ENCODE measurements around the gene RUFY3.
A peak's percentile ranks its signal among the peaks of the same experiment; 100 is the strongest.

RUFY3 gene

GRCh38 chr4:70705183-70706043 lies 16.4 kb upstream of the RUFY3 start:
- CTCF ChIA-PET = interaction anchor here (1.2 kb wide), 1 partner anchor 17 kb away, joined by 3 read pairs; the partner anchor contains the start of gene RUFY3
- POLR2A ChIA-PET (ENCODE audit: low non-redundant PET) = interaction anchor here (1.2 kb wide), 1 partner anchor 16 kb away, joined by 3 read pairs; no protein-coding TSS in a partner anchor
- TF ChIP-seq CTCF (conservative IDR thresholded peaks at IDR 0.05; ENCODE audit: low read depth) = no peak
- H3K27ac ChIP-seq = peak overlapping the region; percentile 97
- peak; percentile 65 for DNase-seq (ENCODE audit: low spot score)

- POLR2A ChIA-PET (ENCODE audit: low non-redundant PET) = interaction anchor here (0.6 to 1.2 kb wide), 2 partner anchors 15 to 17 kb away, joined by 3 read pairs; no protein-coding TSS in a partner anchor
- peak overlapping the region; percentile 97 for H3K27ac ChIP-seq
- CTCF ChIA-PET = interaction anchor here (0.6 kb wide), 1 partner anchor 305 kb away, joined by 3 read pairs; no protein-coding TSS in a partner anchor
- TF ChIP-seq CTCF (conservative IDR thresholded peaks at IDR 0.05; ENCODE audit: low read depth) = no peak
- peak; percentile 8 for DNase-seq (ENCODE audit: low spot score)
Observed at GRCh38 chr4:70706044-70706461, 15.7 kb upstream of the RUFY3 start.

- ChIA-PET POLR2A (ENCODE audit: low non-redundant PET) (interaction anchor here (0.6 to 1.2 kb wide), 2 partner anchors 16 to 17 kb away, joined by 3 read pairs; no protein-coding TSS in a partner anchor), CTCF (interaction anchor here (0.6 kb wide), 1 partner anchor 305 kb away, joined by 3 read pairs; no protein-coding TSS in a partner anchor)
- no peak for DNase-seq (ENCODE audit: low spot score)
- H3K27ac ChIP-seq = no peak overlapping the region
- TF ChIP-seq CTCF (conservative IDR thresholded peaks at IDR 0.05; ENCODE audit: low read depth) = no peak
Observed at GRCh38 chr4:70706516-70706915, 15.2 kb upstream of the RUFY3 start.

GRCh38 chr4:70709611-70710205 lies 12.1 kb upstream of the RUFY3 start:
- H3K27ac ChIP-seq = no peak overlapping the region
- ChIA-PET CTCF (no interaction called here), POLR2A (ENCODE audit: low non-redundant PET) (no interaction called here)
- no peak for TF ChIP-seq CTCF (conservative IDR thresholded peaks at IDR 0.05; ENCODE audit: low read depth)
- no peak for DNase-seq (ENCODE audit: low spot score)

- CTCF ChIA-PET = no interaction called here
- DNase-seq (ENCODE audit: low spot score) = no peak
- no peak overlapping the region for H3K27ac ChIP-seq
- TF ChIP-seq CTCF (conservative IDR thresholded peaks at IDR 0.05; ENCODE audit: low read depth) = no peak
- POLR2A ChIA-PET (ENCODE audit: low non-redundant PET) = no interaction called here
Observed at GRCh38 chr4:70711599-70711998, 10.2 kb upstream of the RUFY3 start.

GRCh38 chr4:70712150-70712549 lies 9.6 kb upstream of the RUFY3 start:
- CTCF ChIA-PET = no interaction called here
- DNase-seq (ENCODE audit: low spot score) = no peak
- POLR2A ChIA-PET (ENCODE audit: low non-redundant PET) = no interaction called here
- TF ChIP-seq CTCF (conservative IDR thresholded peaks at IDR 0.05; ENCODE audit: low read depth) = no peak
- no peak overlapping the region for H3K27ac ChIP-seq
